ENCODE measurements around the gene CEACAM1. TPM values are rescaled to one million over a fixed set of nuclear protein-coding genes. Genes with fewer than 3 reads are reported as not detected.
"Not testable (repeated sequence)": the region's sequence is repeated elsewhere in the genome, so short reads cannot be mapped to it uniquely, and the experiment has no call there.

Gene CEACAM1
- total and polyA plus RNA-seq, 8 donors = 5.6 to 24.0 (median 7.3) TPM

- H3K36me3 ChIP-seq = no peaks in the 10 kb centered on the region
- DNase-seq (no peak), ATAC-seq (no peak)
- no peak overlapping the region for H3K4me3 ChIP-seq
- intact Hi-C loops (cut with DNase I) = no loop called here
- peaks cover 0 to 20% of the 10 kb centered on the region in 2 donors for H3K27me3 ChIP-seq
- peaks cover 0 to 6% of the 10 kb centered on the region in 2 donors for H3K4me1 ChIP-seq
- H3K27ac ChIP-seq = no peak overlapping the region
- no peaks in the 10 kb centered on the region for H3K9me3 ChIP-seq
- TF ChIP-seq CTCF (IDR thresholded peaks at IDR 0.05) = no peak
Observed at GRCh38 chr19:42540071-42540553, 11.8 kb upstream of the CEACAM1 start.

DNA sequence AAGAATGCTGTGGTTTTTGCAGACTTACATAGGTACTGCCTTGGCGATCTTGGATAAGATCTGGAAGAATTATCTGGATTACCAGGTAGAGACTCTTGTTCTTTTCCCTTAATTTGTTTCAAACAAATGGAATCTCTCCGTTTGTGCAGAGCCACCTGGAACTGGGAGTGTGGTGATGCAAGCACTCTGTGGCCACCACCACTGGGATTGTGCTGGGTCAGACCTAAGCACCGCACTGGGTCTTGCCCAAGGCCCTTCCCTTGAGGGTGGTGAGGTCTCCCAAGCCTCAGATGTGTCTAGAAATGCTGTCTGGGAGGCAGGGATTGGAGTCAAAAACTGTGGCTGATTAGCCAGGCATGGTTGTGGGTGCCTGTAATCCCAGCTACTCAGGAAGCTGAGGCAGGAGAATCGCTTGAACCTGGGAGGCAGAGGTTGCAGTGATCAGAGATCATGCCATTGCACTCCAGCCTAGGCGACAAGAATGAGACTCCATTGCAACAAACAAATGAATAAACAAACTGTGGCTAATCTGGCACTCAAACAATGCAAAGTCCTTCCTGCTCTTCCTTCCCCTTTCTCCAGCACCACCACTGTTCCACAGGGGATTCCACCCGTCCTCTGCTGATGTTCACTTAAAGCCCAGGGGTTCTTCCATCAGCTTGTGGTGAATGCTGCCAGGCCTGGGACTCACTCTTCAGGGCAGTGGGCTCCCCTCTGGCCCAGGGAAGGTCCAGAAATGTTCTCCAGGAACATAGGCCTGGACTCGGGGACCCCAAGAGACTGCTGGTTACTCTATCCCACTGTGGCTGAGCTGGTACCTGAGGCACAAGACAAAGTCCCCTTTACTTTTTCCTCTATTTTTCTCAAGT, 10.8 kb upstream of the CEACAM1 start:
- Histone ChIP-seq H3K4me1 (peaks cover 0 to 6% of the 10 kb centered on the region in 2 donors), H3K27me3 (peaks cover 0 to 19% of the 10 kb centered on the region in 2 donors), H3K27ac (no peak overlapping the region), H3K36me3 (no peaks in the 10 kb centered on the region), H3K4me3 (no peak overlapping the region), H3K9me3 (no peaks in the 10 kb centered on the region)
- no peak for DNase-seq
- no peak for ATAC-seq
- intact Hi-C loops (cut with DNase I) = no loop called here
- TF ChIP-seq CTCF (IDR thresholded peaks at IDR 0.05) = no peak

DNA sequence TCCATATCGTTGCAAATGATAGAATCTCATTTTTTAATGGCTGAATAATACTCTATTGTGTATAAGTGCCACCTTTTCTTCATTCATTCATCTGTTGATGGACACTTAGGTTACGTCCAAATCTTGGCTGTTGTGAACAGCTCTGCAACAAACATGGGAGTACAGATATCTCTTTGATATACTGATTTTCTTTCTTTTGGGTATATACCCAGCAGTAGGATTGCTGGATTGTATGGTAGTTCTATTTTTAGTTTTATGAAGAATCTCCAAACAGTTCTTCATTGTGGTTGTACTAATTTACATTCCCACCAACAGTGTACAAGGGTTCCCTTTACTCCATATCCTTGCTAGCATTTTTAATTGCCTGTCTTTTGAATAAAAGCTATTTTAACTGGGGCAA, 7.0 kb upstream of the CEACAM1 start:
- DNase-seq, H3K27me3 ChIP-seq, H3K36me3 ChIP-seq: not testable (repeated sequence)

DNA sequence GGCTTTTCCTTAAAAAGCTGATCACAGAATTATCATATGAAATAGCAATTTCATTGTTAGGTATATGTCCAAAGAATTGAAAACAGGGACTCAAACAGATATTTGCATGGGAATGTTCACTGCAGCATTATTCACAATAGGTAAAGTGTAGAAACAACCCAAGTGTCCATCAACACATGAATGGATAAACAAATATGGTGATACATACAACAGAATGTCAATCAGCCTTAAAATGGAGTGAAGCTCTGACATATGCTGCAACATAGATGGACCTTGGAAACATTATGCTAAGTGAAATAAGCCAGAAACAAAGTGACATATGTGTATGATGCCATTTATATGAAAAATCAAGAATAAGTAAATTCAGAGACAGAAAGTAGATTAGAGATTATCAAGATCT, 6.1 kb upstream of the CEACAM1 start:
- intact Hi-C loops (cut with DNase I) = no loop called here
- no peak overlapping the region for H3K27ac ChIP-seq
- ATAC-seq = no peak
- DNase-seq = no peak
- H3K9me3 ChIP-seq = no peaks in the 10 kb centered on the region
- H3K4me1 ChIP-seq = peaks cover 0 to 4% of the 10 kb centered on the region in 2 donors
- H3K27me3 ChIP-seq = no peaks in the 10 kb centered on the region
- no peak for TF ChIP-seq CTCF (IDR thresholded peaks at IDR 0.05)
- H3K4me3 ChIP-seq = no peak overlapping the region
- H3K36me3 ChIP-seq = no peaks in the 10 kb centered on the region

More for the DNA sequence above, 7.0 kb upstream of the CEACAM1 start:
- intact Hi-C loops (cut with DNase I); H3K4me3 ChIP-seq; ATAC-seq; H3K9me3 ChIP-seq; H3K4me1 ChIP-seq; H3K27ac ChIP-seq: not testable (repeated sequence)

GRCh38 chr19:42532891-42533290, 4.6 kb upstream of the CEACAM1 start:
- no peak for ATAC-seq
- no peak for TF ChIP-seq CTCF (IDR thresholded peaks at IDR 0.05)

More at GRCh38 chr19:42532891-42533290, 4.6 kb upstream of the CEACAM1 start:
- Histone ChIP-seq H3K9me3 (no peaks in the 10 kb centered on the region), H3K36me3 (no peaks in the 10 kb centered on the region), H3K27ac (no peak overlapping the region), H3K4me1 (peaks cover 3 to 16% of the 10 kb centered on the region in 2 donors), H3K27me3 (no peaks in the 10 kb centered on the region), H3K4me3 (no peak overlapping the region)
- DNase-seq = no peak
- intact Hi-C loops (cut with DNase I) = no loop called here

Data from left lung (tissue), 10 donors.